H1 (cell line): ENCODE results near the gene CHRD. TPM values are rescaled to one million over a fixed set of nuclear protein-coding genes. Genes with fewer than 3 reads are reported as not detected.

Experiments
- CTCF ChIA-PET: fragments of 300-600 bp; sonication (Branson Sonifier 250); formaldehyde crosslinking; loops from one replicate; lab custom pipeline; 2021; ENCODE audit not compliant: partially characterized antibody; lab: Charles Lee
- POLR2A ChIA-PET: fragments of 300-600 bp; sonication (Branson Sonifier 250); formaldehyde crosslinking; loops from one replicate; lab custom pipeline; 2021; ENCODE audit warnings: inconsistent platforms; ENCODE audit not compliant: partially characterized antibody; lab: Charles Lee
- DNase-seq, 2 experiments: peaks; one replicate each; pipeline versions ENCODE4 v3.0.0 to v3.0.0-alpha.2; 2010 to 2022; ENCODE audit warnings: low spot score in 2 of 2, low read depth in 1 of 2, mixed read lengths in 1 of 2
- FAIRE-seq: peaks from 2 replicates; lab custom pipeline; 2011; peaks lifted over from hg19 to GRCh38; lab: Jason Lieb, UNC
- H2AFZ ChIP-seq: 2 replicates; pipeline ENCODE4 v1.8.1; 2012; ENCODE audit warnings: low read length, inconsistent platforms
- H2AK5ac ChIP-seq: 2 replicates; pipeline ENCODE4 v1.6.1; 2013; ENCODE audit warnings: low read depth, low read length
- H2BK120ac ChIP-seq: replicated peaks from 2 replicates; pipeline ENCODE3; 2013; ENCODE audit warnings: low read depth, low read length, inconsistent platforms
- H2BK12ac ChIP-seq: 2 replicates; pipeline ENCODE4 v1.6.1; 2013; ENCODE audit warnings: low read depth, low read length
- H2BK15ac ChIP-seq: 2 replicates; pipeline ENCODE4 v1.6.1; 2013; ENCODE audit warnings: low read length
- H2BK20ac ChIP-seq: 2 replicates; pipeline ENCODE4 v1.6.1; 2013; ENCODE audit warnings: low read length
- H2BK5ac ChIP-seq: 2 replicates; pipeline ENCODE4 v1.6.1; 2013; ENCODE audit warnings: low read depth, low read length
- H3K14ac ChIP-seq: 2 replicates; pipeline ENCODE4 v1.6.1; 2013; ENCODE audit warnings: inconsistent platforms; ENCODE audit not compliant: insufficient read length
- H3K18ac ChIP-seq: 2 replicates; pipeline ENCODE4 v1.6.1; 2013; ENCODE audit warnings: low read length; ENCODE audit errors: extremely low read depth
- H3K23ac ChIP-seq: 2 replicates; pipeline ENCODE4 v1.6.1; 2013; ENCODE audit warnings: inconsistent platforms; ENCODE audit not compliant: insufficient read length
- H3K23me2 ChIP-seq: 2 replicates; pipeline ENCODE4 v1.6.1; 2013; ENCODE audit warnings: low read depth, low read length
- H3K27ac ChIP-seq: 2 replicates; pipeline ENCODE4 v1.6.1; 2011; ENCODE audit warnings: low read depth, low read length, inconsistent platforms
- H3K27me3 ChIP-seq, 4 experiments: replicated peaks in 1 of 4; 1 replicate in 1 of 4; 2 replicates in 3 of 4; pipeline versions ENCODE4 v1.6.1 to v1.8.1; 2011 to 2013; ENCODE audit warnings: low read length in 3 of 4, mild to moderate bottlenecking in 3 of 4, inconsistent platforms in 2 of 4, mixed read lengths in 2 of 4, moderate library complexity in 1 of 4; ENCODE audit not compliant: control insufficient read depth in 3 of 4, insufficient read depth in 3 of 4; ENCODE audit errors: extremely low read depth in 1 of 4
- H3K36me3 ChIP-seq, 4 experiments: 2 replicates each; pipeline versions ENCODE4 v1.6.1 to v1.8.1; 2011 to 2013; ENCODE audit warnings: mild to moderate bottlenecking in 4 of 4, low read length in 3 of 4, moderate library complexity in 2 of 4, control low read depth in 1 of 4, inconsistent platforms in 1 of 4; ENCODE audit not compliant: insufficient read depth in 4 of 4, control insufficient read depth in 2 of 4
- H3K4ac ChIP-seq: replicated peaks from 2 replicates; pipeline ENCODE3; 2013; ENCODE audit warnings: low read length, low read depth, mixed read lengths, inconsistent platforms; ENCODE audit not compliant: insufficient read length
- H3K4me1 ChIP-seq, 4 experiments: replicated peaks in 1 of 4; 1 replicate in 1 of 4; 2 replicates in 3 of 4; pipeline versions ENCODE4 v1.6.1 to v1.8.1; 2011 to 2013; ENCODE audit warnings: low read length in 3 of 4, inconsistent platforms in 2 of 4, mixed read lengths in 1 of 4; ENCODE audit not compliant: insufficient read depth in 4 of 4, control insufficient read depth in 3 of 4
- H3K4me2 ChIP-seq, 2 experiments: 2 replicates each; pipeline versions ENCODE4 v1.6.1 to v1.8.1; 2011 to 2013; ENCODE audit warnings: low read depth in 2 of 2, low read length in 2 of 2, control low read depth in 1 of 2, inconsistent platforms in 1 of 2, mild to moderate bottlenecking in 1 of 2; ENCODE audit not compliant: insufficient read depth in 1 of 2
- H3K4me3 ChIP-seq, 4 experiments: fragments of 200-600, 300-600 bp in 1 of 4; sonication (generic), shearing (Covaris generic), sonication (Bioruptor Twin) in 1 of 4; 2 replicates each; pipeline versions ENCODE4 v1.5.1 to v1.8.1; 2011 to 2016; ENCODE audit warnings: low read length in 4 of 4, low read depth in 3 of 4, control low read depth in 2 of 4, inconsistent platforms in 2 of 4, mild to moderate bottlenecking in 2 of 4, mixed read lengths in 1 of 4, moderate library complexity in 1 of 4; ENCODE audit not compliant: insufficient read depth in 2 of 4; ENCODE audit errors: extremely low read depth in 1 of 4
- H3K56ac ChIP-seq: replicated peaks from 2 replicates; pipeline ENCODE3; 2013; ENCODE audit warnings: low read depth, mild to moderate bottlenecking, mixed read lengths, low read length, inconsistent platforms; ENCODE audit not compliant: insufficient read length
- H3K79me1 ChIP-seq: 2 replicates; pipeline ENCODE4 v1.6.1; 2013; ENCODE audit warnings: low read depth, low read length, control low read depth
- H3K79me2 ChIP-seq, 2 experiments: 2 replicates each; pipeline versions ENCODE4 v1.6.1 to v1.8.1; 2012 to 2013; ENCODE audit warnings: low read length in 2 of 2, mild to moderate bottlenecking in 2 of 2, inconsistent platforms in 1 of 2; ENCODE audit not compliant: insufficient read depth in 2 of 2, control insufficient read depth in 1 of 2
- H3K9ac ChIP-seq, 4 experiments: replicated peaks in 1 of 4; 1 replicate in 1 of 4; 2 replicates in 3 of 4; pipeline versions ENCODE4 v1.6.1 to v1.8.1; 2011 to 2013; ENCODE audit warnings: low read depth in 3 of 4, low read length in 3 of 4, control low read depth in 2 of 4, mild to moderate bottlenecking in 2 of 4, moderate library complexity in 2 of 4, inconsistent platforms in 1 of 4; ENCODE audit errors: extremely low read depth in 1 of 4
- H3K9me3 ChIP-seq, 2 experiments: 2 replicates each; pipeline versions ENCODE4 v1.6.1 to v1.8.1; 2012 to 2013; ENCODE audit warnings: mild to moderate bottlenecking in 2 of 2, moderate library complexity in 2 of 2, control low read depth in 1 of 2, inconsistent platforms in 1 of 2, low read depth in 1 of 2, low read length in 1 of 2, mixed read lengths in 1 of 2; ENCODE audit not compliant: insufficient read depth in 2 of 2
- H4K20me1 ChIP-seq, 2 experiments: replicated peaks in 1 of 2; 2 replicates each; pipeline versions ENCODE3 to v1.8.1; 2011 to 2013; ENCODE audit warnings: inconsistent platforms in 2 of 2, low read length in 2 of 2, mild to moderate bottlenecking in 1 of 2; ENCODE audit not compliant: insufficient read depth in 2 of 2, control insufficient read depth in 1 of 2
- H4K5ac ChIP-seq: 2 replicates; pipeline ENCODE4 v1.6.1; 2013; ENCODE audit warnings: low read length, low read depth, mixed read lengths, inconsistent platforms; ENCODE audit not compliant: insufficient read length
- H4K8ac ChIP-seq: 2 replicates; pipeline ENCODE4 v1.8.0; 2013; ENCODE audit warnings: mild to moderate bottlenecking, moderate library complexity, low read length, inconsistent platforms; ENCODE audit not compliant: insufficient read depth; ENCODE audit errors: extremely low read depth
- H4K91ac ChIP-seq: replicated peaks from 2 replicates; pipeline ENCODE3; 2013; ENCODE audit warnings: low read length, mixed read lengths, inconsistent platforms; ENCODE audit not compliant: insufficient read length
- CTBP2 ChIP-seq: IDR thresholded peaks from 2 replicates; pipeline ENCODE4 v1.7.0; 2011; ENCODE audit warnings: borderline replicate concordance, mild to moderate bottlenecking, moderate library complexity, mixed read lengths, low read length; ENCODE audit not compliant: insufficient read depth, insufficient read length
- SIN3A ChIP-seq, 2 experiments: IDR thresholded peaks in 1 of 2; conservative IDR thresholded peaks in 1 of 2; 2 replicates each; pipeline ENCODE4 v1.6.1; 2011 to 2012; ENCODE audit warnings: low read length in 2 of 2, improper control_type of control experiment in 1 of 2, low read depth in 1 of 2, mild to moderate bottlenecking in 1 of 2
- WGBS, 2 experiments: shearing (Covaris generic) in 1 of 2; methylation state at CpG; one replicate each; pipeline versions ENCODE4 v1.1.6 to v1.1.7; 2013 to 2015; ENCODE audit warnings: low lambda C conversion rate in 2 of 2, mixed read lengths in 2 of 2, inconsistent platforms in 1 of 2, low coverage in 1 of 2, missing lambda C conversion rate in 1 of 2; ENCODE audit not compliant: insufficient replicate concordance in 2 of 2, insufficient coverage in 1 of 2, insufficient read length in 1 of 2; ENCODE audit errors: extremely low coverage in 1 of 2, missing lambda C conversion rate in 1 of 2; 5-methylcytosine and 5-hydroxymethylcytosine counted together
- polyA plus RNA-seq, 7 experiments: library from polyadenylated mRNA; depleted of rRNA in 3 of 7; stranded (reverse) in 5 of 7; unstranded in 2 of 7; fragments of >200 nt in 5 of 7; fragments of 200-250 nt in 2 of 7; gene quantifications; 1 replicate in 5 of 7; 2 replicates in 1 of 7; 4 replicates in 1 of 7; pipeline versions ENCODE4 v1.2.1 to v1.2.3, GENCODE V29; 2011 to 2013; ENCODE audit warnings: missing spikeins in 2 of 7, mixed read lengths in 2 of 7
- total RNA-seq: library from RNA; stranded (reverse); fragmentation: NEBNext Ultra II Directional; extraction: Animal tissue kit (Norgen Biotek cat#: 25700); gene quantifications from 2 replicates; pipeline ENCODE4 v1.2.1, GENCODE V29; 2021

CHRD gene
- total and polyA plus RNA-seq, 2 of the 8 experiments (the other 6 are each of a cell fraction or from before 2014, with no cell fraction given): 0.62 to 0.86 TPM

DNA sequence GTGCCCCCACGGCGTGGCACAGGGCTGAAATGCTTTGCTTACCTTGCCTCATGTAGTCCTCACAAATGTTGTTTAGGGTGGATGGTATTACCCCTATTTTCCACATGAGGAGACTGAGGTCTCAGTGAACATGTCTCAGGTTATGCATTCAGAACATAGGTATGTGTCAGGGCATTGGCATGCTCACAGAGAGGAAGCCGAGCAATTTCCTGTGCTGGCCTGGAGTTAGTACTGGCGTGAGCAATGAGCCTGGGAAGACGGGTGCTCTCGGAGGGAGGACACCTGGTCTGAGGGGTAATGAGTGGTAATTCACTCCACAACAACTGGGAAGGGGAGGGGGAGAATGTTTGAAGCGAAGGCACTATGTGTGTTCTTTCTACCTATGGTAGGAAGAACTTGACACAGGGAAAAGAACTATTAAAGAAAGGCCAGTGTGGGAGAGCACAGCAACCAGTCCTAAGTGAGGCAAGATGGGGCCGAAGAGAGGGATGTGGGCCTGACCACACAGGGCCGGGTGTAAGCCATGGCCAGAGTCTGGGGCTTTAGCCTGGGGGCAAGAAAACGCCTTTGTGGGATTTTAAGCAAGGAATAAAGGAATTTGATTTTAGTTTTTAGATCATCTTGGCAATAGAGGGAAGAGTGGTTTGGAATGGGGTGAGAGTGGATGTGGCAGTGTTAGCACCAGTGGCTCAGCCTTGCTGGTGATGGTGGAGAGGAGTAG is 47.3 kb upstream of the CHRD start:
- TF ChIP-seq SIN3A (conservative IDR thresholded peaks at IDR 0.05 in 1 of 2, IDR thresholded peaks at IDR 0.05 in 1 of 2; ENCODE audit: low read depth in 1 of 2, low read length in 2 of 2): no peak
- no peak for TF ChIP-seq CTBP2
- 0 out of 2 replicates have a peak overlapping the region, but pooled peaks have one; percentile 2 for H2BK5ac ChIP-seq
- H3K4me3 ChIP-seq: no peak overlapping the region
- no peak overlapping the region for H2BK15ac ChIP-seq
- H3K4ac ChIP-seq: no peak overlapping the region
- peaks cover 0 to 12% (median 9%) of the 10 kb centered on the region in 4 experiments; a peak in 6 of 7 replicates for H3K4me1 ChIP-seq
- peaks cover 12% of the 10 kb centered on the region for H3K23me2 ChIP-seq
- no peak overlapping the region for H3K4me2 ChIP-seq
- DNase-seq (no peak), FAIRE-seq (no peak)
- no peak overlapping the region for H2BK12ac ChIP-seq
- H3K79me1 ChIP-seq: peaks cover 13% of the 10 kb centered on the region
- no peak overlapping the region for H3K18ac ChIP-seq
- H2AFZ ChIP-seq: no peak overlapping the region
- no peak overlapping the region for H3K56ac ChIP-seq
- H3K36me3 ChIP-seq: peaks cover 44 to 73% (median 65%) of the 10 kb centered on the region in 4 experiments
- H4K91ac ChIP-seq: no peak overlapping the region
- H3K27ac ChIP-seq: peak overlapping the region; percentile 12; the same call in 1 of the 2 replicates
- H3K9me3 ChIP-seq: no peaks in the 10 kb centered on the region
- no peak overlapping the region; a peak in 1 of 7 replicates for H3K9ac ChIP-seq
- H3K27me3 ChIP-seq: no peaks in the 10 kb centered on the region
- H4K8ac ChIP-seq: no peak overlapping the region
- no peak overlapping the region for H2BK120ac ChIP-seq
- CTCF ChIA-PET: no interaction called here
- H2BK20ac ChIP-seq: no peak overlapping the region
- no peak overlapping the region for H3K14ac ChIP-seq
- H4K5ac ChIP-seq: no peak overlapping the region
- no peak overlapping the region for H3K23ac ChIP-seq
- H2AK5ac ChIP-seq: no peak overlapping the region
- POLR2A ChIA-PET: interaction anchor here (1.4 to 9.8 kb wide), 4 partner anchors 8 to 17 kb away, joined by 5 to 148 read pairs (median 14); partner anchors contain the start of gene EIF4G1
- WGBS, 2 experiments: 84% methylated on average over 10 of the region's 10 CpGs; no CpG with 5 or more reads in 1 of the 2 experiments
- H3K79me2 ChIP-seq: 0 out of 4 replicates have a peak, but pooled peaks cover 0 to 2% of the 10 kb centered on the region in 2 experiments
- H4K20me1 ChIP-seq: peaks cover 17 to 32% of the 10 kb centered on the region in 2 experiments
